Right lobe of liver (tissue), 4 donors: ENCODE results near the gene PPA1.

Experiments used
- POLR2A ChIP-seq: fragments of 450-650 bp; IDR thresholded peaks from one replicate; pipeline ENCODE4 v1.6.1; 2017; ENCODE audit warnings: antibody characterized with exemption, mild to moderate bottlenecking
- TF ChIP-seq, protein P1 (sequence below), 4 donors: fragments of 200-600 bp in 3 of 4; fragments of 450-650 bp in 1 of 4; IDR thresholded peaks; one replicate each; pipeline versions ENCODE4 v1.5.1 to v1.8.0; 2016 to 2022; ENCODE audit warnings: antibody characterized with exemption in 4 of 4, mild to moderate bottlenecking in 2 of 4
- donor health status: DM: no; HTN: no; CAD: no.
- donor health status: DM: no; HTN: no; CAD: no.
- donor health status: DM: no; HTN: yes; CAD: no.

DNA sequence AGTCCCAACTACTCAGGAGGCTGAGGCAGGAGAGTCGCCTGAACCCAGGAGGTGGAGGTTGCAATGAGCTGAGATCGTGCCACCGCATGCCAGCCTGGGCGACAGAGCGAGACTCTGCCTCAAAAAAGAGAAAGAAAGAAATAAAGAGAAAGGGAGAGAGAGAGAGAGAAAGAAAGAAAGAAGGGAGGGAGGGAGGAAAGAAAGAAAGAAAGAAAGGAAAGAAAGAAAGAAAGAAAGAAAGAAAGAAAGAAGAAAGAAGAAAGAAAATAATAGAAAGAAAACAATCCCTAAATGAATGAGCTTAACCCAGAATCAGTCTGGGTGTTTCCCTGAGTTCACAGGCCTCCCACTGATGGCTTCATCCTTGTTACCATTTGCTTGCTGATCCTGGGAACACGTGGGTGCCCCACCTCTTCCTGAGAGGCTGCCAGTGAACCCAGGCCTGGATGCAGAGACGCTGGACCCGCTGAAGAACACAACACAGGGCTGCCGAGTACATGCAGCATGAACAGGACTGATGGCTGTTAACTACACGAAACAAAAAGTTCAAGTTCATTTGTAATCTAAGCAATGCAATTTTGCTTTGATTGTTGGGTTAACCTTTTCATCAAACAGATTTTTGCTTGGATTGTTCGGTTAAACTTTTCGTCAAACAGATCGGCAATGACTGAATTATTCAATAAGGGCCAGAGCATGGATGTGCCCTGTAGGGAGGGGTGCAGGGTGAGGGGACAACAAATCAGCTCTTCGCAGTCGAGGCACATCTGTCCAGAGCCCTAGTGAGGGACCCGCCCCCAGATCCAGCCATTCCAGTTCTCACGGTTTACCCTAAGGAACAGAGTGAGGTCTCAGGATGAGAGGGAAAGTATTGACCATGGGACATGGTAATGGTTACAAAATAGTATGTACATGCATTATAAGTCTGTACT lies 39.0 kb upstream of the PPA1 start:
- TF ChIP-seq, protein P1, sequence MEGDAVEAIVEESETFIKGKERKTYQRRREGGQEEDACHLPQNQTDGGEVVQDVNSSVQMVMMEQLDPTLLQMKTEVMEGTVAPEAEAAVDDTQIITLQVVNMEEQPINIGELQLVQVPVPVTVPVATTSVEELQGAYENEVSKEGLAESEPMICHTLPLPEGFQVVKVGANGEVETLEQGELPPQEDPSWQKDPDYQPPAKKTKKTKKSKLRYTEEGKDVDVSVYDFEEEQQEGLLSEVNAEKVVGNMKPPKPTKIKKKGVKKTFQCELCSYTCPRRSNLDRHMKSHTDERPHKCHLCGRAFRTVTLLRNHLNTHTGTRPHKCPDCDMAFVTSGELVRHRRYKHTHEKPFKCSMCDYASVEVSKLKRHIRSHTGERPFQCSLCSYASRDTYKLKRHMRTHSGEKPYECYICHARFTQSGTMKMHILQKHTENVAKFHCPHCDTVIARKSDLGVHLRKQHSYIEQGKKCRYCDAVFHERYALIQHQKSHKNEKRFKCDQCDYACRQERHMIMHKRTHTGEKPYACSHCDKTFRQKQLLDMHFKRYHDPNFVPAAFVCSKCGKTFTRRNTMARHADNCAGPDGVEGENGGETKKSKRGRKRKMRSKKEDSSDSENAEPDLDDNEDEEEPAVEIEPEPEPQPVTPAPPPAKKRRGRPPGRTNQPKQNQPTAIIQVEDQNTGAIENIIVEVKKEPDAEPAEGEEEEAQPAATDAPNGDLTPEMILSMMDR (IDR thresholded peaks at IDR 0.05): no peak
- TF ChIP-seq POLR2A: no peak
